ENCODE results near the gene ACTL7A.

The ACTL7A gene

DNA sequence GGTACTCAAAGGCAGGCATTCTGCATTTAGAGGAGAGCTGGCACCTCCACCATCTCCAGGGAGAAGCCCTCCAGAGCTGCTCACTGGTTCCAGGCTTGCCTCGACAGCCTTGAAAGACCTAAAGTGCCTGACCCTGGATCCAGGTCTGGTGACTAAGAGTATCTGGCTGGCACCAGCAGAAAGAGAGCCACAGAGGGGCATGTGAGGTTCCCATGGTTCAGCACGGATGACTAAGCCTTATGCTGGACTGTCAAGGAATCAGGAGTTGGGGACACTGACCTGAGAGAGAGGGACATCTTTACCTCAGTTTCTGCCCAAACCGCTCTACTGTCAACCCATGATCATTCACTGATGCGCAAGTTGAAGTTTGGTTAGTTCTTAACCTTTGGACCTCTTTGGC lies 3.0 kb downstream of the ACTL7A start:
- no peak for DNase-seq (ENCODE audit: low read depth)
- H3K4me3 ChIP-seq (ENCODE audit: low read depth, low read length), result no peak overlapping the region
- TF ChIP-seq, protein P1, sequence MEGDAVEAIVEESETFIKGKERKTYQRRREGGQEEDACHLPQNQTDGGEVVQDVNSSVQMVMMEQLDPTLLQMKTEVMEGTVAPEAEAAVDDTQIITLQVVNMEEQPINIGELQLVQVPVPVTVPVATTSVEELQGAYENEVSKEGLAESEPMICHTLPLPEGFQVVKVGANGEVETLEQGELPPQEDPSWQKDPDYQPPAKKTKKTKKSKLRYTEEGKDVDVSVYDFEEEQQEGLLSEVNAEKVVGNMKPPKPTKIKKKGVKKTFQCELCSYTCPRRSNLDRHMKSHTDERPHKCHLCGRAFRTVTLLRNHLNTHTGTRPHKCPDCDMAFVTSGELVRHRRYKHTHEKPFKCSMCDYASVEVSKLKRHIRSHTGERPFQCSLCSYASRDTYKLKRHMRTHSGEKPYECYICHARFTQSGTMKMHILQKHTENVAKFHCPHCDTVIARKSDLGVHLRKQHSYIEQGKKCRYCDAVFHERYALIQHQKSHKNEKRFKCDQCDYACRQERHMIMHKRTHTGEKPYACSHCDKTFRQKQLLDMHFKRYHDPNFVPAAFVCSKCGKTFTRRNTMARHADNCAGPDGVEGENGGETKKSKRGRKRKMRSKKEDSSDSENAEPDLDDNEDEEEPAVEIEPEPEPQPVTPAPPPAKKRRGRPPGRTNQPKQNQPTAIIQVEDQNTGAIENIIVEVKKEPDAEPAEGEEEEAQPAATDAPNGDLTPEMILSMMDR (IDR thresholded peaks at IDR 0.05; ENCODE audit: low read depth, low read length), result no peak
- no peak for TF ChIP-seq MYC (IDR thresholded peaks at IDR 0.05; ENCODE audit: low read depth, low read length)
- no peak for TF ChIP-seq POLR2A (IDR thresholded peaks at IDR 0.05; ENCODE audit: extremely low read depth, insufficient read length)
- TF ChIP-seq, protein P2, sequence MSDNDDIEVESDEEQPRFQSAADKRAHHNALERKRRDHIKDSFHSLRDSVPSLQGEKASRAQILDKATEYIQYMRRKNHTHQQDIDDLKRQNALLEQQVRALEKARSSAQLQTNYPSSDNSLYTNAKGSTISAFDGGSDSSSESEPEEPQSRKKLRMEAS (IDR thresholded peaks at IDR 0.05; ENCODE audit: low read depth, low read length), result no peak

DNA sequence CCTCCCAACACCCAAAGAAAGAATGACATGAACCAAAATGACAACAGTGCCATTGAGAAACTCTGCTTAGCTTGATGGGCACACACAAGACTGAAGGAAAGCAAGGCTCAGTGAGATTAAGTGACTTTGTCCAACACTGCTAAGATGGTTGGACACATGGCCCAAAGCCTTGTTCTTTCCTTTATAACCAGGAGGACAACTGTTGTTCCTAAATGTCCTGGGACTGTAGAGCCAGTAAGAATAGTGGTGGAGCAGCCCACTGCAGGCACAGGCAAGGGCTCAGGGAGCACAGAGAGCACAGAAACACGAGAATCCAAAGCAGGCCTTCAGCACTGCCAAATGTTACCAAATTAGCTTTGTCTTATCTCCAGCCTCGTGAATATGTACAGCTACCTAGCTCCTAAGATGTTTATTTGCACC lies 3.9 kb downstream of the ACTL7A start:
- H3K4me3 ChIP-seq (ENCODE audit: low read depth, low read length), result no peak overlapping the region
- no peak for DNase-seq (ENCODE audit: low read depth)
- TF ChIP-seq MYC (IDR thresholded peaks at IDR 0.05; ENCODE audit: low read depth, low read length) (no peak), POLR2A (IDR thresholded peaks at IDR 0.05; ENCODE audit: extremely low read depth, insufficient read length) (no peak)
- TF ChIP-seq, protein P1 (IDR thresholded peaks at IDR 0.05; ENCODE audit: low read depth, low read length), result no peak
- TF ChIP-seq, protein P2 (IDR thresholded peaks at IDR 0.05; ENCODE audit: low read depth, low read length), result no peak

DNA sequence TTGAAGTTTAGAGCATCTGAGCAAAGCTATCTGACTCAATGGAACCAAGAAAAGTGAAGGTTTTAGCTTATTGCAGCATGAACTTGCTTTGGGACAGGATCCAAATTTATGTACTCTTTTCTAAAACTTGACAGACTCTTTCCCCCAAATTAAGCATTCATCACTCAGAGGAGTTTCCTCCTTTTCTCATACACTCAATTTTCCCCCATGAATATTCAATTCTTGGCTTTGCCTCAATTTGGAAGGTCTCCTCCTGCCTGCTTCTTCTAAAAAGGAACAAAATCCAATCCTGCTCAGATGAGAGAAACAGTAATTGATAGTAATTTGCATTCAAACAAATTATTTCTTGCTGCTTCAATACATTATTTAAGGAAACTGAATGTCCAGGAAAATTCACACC lies 5.0 kb downstream of the ACTL7A start:
- TF ChIP-seq, protein P2 (IDR thresholded peaks at IDR 0.05; ENCODE audit: low read depth, low read length), result no peak
- TF ChIP-seq POLR2A (IDR thresholded peaks at IDR 0.05; ENCODE audit: extremely low read depth, insufficient read length), result no peak
- no peak for TF ChIP-seq MYC (IDR thresholded peaks at IDR 0.05; ENCODE audit: low read depth, low read length)
- H3K4me3 ChIP-seq (ENCODE audit: low read depth, low read length), result no peak overlapping the region
- no peak for DNase-seq (ENCODE audit: low read depth)

DNA sequence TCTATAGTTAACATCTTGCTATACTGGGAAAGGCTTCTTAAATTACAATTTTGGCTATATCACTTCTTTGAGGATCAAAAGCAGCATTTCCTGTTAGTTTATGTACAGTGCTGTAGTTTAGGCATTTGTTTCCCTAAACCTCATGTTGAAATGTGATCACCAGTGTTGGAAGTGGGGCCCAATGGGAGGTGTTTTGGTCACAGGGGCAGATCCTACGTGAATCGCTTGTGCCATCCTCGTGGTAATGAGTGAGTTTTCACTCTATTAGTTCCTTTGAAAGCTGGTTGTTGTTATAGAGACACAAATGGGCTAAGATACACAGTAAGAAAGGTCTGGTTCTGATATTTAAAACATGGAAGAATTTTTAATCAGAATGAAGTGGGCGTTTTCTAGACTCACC lies 5.8 kb downstream of the ACTL7A start:
- H3K4me3 ChIP-seq (ENCODE audit: low read depth, low read length), result no peak overlapping the region
- TF ChIP-seq, protein P2 (IDR thresholded peaks at IDR 0.05; ENCODE audit: low read depth, low read length), result no peak
- TF ChIP-seq POLR2A (IDR thresholded peaks at IDR 0.05; ENCODE audit: extremely low read depth, insufficient read length) (no peak), MYC (IDR thresholded peaks at IDR 0.05; ENCODE audit: low read depth, low read length) (no peak)
- TF ChIP-seq, protein P1 (IDR thresholded peaks at IDR 0.05; ENCODE audit: low read depth, low read length), result no peak
- DNase-seq (ENCODE audit: low read depth), result no peak

DNA sequence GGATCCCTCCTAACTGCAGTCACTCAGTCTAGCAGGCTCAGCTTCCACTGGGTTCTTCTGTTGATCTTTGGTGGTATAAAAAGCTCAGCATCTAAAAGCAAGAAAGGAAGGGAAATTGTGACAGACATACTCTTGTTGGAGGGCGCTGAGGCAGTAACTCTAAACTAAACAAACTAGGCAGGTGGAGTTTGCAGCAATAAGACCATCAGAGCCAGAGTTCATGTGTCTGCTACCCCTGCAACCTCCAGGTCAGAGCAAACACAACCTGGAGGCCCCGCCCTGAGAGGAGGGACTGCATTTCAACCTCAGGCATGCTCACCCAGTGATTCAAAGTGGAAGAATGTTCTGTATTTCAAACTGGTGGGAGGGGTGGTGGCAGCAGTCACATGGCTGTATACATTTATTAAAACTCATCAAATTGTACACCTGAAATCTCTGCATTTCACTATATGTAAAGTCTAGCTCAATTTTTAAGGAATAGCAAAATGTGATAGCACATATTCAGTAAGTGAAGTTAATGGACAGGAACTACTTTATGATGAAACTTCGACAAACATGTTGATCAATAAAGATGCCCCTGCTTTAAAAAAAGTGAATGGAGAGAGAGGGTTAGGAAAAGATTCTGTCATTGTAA lies 7.1 kb downstream of the ACTL7A start:
- no peak for DNase-seq (ENCODE audit: low read depth)
- no peak overlapping the region for H3K4me3 ChIP-seq (ENCODE audit: low read depth, low read length)
- TF ChIP-seq, protein P1 (IDR thresholded peaks at IDR 0.05; ENCODE audit: low read depth, low read length), result no peak
- TF ChIP-seq, protein P2 (IDR thresholded peaks at IDR 0.05; ENCODE audit: low read depth, low read length), result no peak
- TF ChIP-seq POLR2A (IDR thresholded peaks at IDR 0.05; ENCODE audit: extremely low read depth, insufficient read length) (no peak), MYC (IDR thresholded peaks at IDR 0.05; ENCODE audit: low read depth, low read length) (no peak)

DNA sequence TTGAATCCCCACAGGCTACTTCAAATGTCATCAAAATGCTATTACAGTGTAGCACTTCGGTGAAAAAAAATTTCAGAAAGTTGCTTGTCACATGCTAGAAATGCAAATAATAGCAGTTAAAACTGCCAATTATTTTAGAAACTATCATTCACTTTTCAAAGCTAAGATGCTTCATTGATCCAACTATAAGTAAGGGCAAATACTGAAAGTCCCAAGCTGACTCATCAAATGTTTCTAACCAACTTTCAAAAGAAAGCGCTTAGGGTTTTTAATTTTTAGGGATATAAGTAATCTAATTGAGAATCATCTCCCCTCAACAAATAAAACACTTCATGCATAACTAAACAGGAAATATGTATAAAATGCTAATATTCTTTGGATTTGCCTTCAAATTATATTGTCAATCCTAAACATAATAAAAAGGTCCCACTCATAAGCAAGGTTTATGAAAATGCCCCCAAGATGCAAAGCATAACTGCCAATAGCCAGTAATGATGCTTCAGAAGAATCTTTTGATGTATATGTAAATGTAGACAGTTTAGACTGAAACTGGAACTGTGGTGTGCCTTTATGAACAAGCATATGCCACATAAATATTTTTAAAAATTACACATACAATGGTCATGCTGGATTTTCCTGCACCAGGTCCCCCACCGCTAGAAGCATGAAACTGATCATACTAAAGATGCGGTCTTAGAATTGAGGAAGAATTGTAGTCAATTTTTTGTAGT lies 12.2 kb downstream of the ACTL7A start:
- TF ChIP-seq, protein P1 (IDR thresholded peaks at IDR 0.05; ENCODE audit: low read depth, low read length), result no peak
- TF ChIP-seq MYC (IDR thresholded peaks at IDR 0.05; ENCODE audit: low read depth, low read length) (no peak), POLR2A (IDR thresholded peaks at IDR 0.05; ENCODE audit: extremely low read depth, insufficient read length) (no peak)
- TF ChIP-seq, protein P2 (IDR thresholded peaks at IDR 0.05; ENCODE audit: low read depth, low read length), result no peak
- H3K4me3 ChIP-seq (ENCODE audit: low read depth, low read length), result no peak overlapping the region
- no peak for DNase-seq (ENCODE audit: low read depth)

Data from NB4 (cell line).